ENCODE results near the gene WDR76. TPM values are rescaled to one million over a fixed set of nuclear protein-coding genes. Genes with fewer than 3 reads are reported as not detected.
A peak's percentile ranks its signal among the peaks of the same experiment; 100 is the strongest.

The WDR76 gene
- total RNA-seq, 3 donors from 2014 or later = 4.2 to 4.6 (median 4.5) TPM

- intact Hi-C loops (cut with DNase I; ENCODE audit: low total_unique reads) = no loop called here
- Histone ChIP-seq H3K4me3 (no peak overlapping the region), H3K9me3 (no peaks in the 10 kb centered on the region), H3K36me3 (no peaks in the 10 kb centered on the region), H3K27me3 (no peaks in the 10 kb centered on the region), H3K27ac (no peak overlapping the region), H3K4me1 (no peaks in the 10 kb centered on the region)
- peak in 1 of 2 donors; percentile 25 for DNase-seq (ENCODE audit: low spot score in 2 of 2)
- no peak for TF ChIP-seq POLR2A (IDR thresholded peaks at IDR 0.05)
- TF ChIP-seq, protein P1, sequence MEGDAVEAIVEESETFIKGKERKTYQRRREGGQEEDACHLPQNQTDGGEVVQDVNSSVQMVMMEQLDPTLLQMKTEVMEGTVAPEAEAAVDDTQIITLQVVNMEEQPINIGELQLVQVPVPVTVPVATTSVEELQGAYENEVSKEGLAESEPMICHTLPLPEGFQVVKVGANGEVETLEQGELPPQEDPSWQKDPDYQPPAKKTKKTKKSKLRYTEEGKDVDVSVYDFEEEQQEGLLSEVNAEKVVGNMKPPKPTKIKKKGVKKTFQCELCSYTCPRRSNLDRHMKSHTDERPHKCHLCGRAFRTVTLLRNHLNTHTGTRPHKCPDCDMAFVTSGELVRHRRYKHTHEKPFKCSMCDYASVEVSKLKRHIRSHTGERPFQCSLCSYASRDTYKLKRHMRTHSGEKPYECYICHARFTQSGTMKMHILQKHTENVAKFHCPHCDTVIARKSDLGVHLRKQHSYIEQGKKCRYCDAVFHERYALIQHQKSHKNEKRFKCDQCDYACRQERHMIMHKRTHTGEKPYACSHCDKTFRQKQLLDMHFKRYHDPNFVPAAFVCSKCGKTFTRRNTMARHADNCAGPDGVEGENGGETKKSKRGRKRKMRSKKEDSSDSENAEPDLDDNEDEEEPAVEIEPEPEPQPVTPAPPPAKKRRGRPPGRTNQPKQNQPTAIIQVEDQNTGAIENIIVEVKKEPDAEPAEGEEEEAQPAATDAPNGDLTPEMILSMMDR (IDR thresholded peaks at IDR 0.05) = no peak
- no peak for TF ChIP-seq POLR2AphosphoS5 (IDR thresholded peaks at IDR 0.05)
Observed at GRCh38 chr15:43911235-43911781, 84.5 kb downstream of the WDR76 start.

DNA sequence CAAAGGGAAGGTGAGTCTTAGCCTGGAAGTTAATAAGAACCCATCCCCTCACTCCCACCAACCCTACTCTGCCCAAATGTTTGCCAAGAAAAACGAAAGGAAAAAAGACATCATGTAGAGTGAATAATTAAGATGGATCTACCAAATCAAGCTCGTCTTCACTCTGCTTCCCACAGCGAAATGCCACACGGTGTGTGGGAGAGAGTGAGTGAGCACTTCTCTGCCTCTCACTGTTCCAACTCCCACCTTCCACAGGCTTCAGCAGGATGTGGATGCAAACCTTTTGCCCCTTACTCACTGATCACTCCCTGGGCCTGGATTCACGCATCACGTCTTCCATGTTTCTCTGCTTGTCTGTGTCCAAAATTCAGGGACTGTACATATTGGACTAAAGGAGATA, 85.4 kb downstream of the WDR76 start:
- no peak for TF ChIP-seq POLR2A (IDR thresholded peaks at IDR 0.05)
- TF ChIP-seq POLR2AphosphoS5 (IDR thresholded peaks at IDR 0.05) = no peak
- TF ChIP-seq, protein P1 (IDR thresholded peaks at IDR 0.05) = no peak
- no peaks in the 10 kb centered on the region for H3K9me3 ChIP-seq
- no peaks in the 10 kb centered on the region for H3K36me3 ChIP-seq
- no peaks in the 10 kb centered on the region for H3K27me3 ChIP-seq
- intact Hi-C loops (cut with DNase I; ENCODE audit: low total_unique reads) = no loop called here
- H3K27ac ChIP-seq = no peak overlapping the region
- H3K4me3 ChIP-seq = no peak overlapping the region
- H3K4me1 ChIP-seq = no peaks in the 10 kb centered on the region
- no peak for DNase-seq (ENCODE audit: low spot score in 2 of 2)

DNA sequence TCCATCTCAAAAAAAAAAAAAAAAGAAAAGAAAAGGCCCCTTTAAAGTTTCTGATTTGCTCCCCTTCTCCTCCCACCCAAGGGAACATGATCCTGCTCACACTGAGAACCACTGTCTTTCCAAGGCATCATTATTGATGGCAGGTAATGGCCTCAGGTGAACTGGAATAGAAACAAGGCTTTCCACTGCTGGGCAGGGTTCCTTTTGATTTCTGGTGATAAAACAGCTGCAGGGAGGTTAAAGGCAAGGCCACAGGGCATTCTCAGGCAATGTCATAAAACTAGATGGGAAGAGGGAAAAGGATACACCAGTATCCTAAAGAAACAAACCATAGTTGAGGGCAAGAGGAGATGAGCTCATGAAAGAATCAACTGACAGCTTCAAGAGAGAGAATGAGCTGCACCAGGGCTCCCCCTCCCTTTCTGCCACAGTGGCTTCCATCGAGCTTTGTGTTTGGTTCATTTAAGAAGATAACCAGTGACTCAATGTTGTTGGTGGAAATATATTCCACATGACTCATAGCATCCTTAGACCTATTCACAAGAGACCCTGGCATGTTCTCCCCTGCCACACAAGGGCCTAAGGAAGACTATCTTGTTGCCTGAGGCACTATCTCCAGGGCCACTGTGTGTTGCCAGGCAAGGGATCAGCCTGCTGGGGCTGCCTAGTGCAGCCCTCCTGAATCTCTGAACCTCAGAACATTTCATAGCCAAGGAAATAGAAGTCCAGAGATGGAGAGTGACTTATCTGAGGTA, 86.4 kb downstream of the WDR76 start:
- Histone ChIP-seq H3K9me3 (no peaks in the 10 kb centered on the region), H3K27me3 (no peaks in the 10 kb centered on the region), H3K4me1 (no peaks in the 10 kb centered on the region), H3K27ac (peak overlapping the region in 1 of 2 donors; percentile 63), H3K36me3 (no peaks in the 10 kb centered on the region), H3K4me3 (no peak overlapping the region)
- no peak for DNase-seq (ENCODE audit: low spot score in 2 of 2)
- intact Hi-C loops (cut with DNase I; ENCODE audit: low total_unique reads) = no loop called here
- TF ChIP-seq POLR2AphosphoS5 (IDR thresholded peaks at IDR 0.05) (no peak), POLR2A (IDR thresholded peaks at IDR 0.05) (no peak)

GRCh38 chr15:43913941-43914340, 87.1 kb downstream of the WDR76 start:
- no peak for TF ChIP-seq POLR2AphosphoS5 (IDR thresholded peaks at IDR 0.05)
- TF ChIP-seq, protein P1 (IDR thresholded peaks at IDR 0.05) = no peak
- no peak for TF ChIP-seq POLR2A (IDR thresholded peaks at IDR 0.05)
- Histone ChIP-seq H3K36me3 (no peaks in the 10 kb centered on the region), H3K27ac (peak overlapping the region in 1 of 2 donors; percentile 63), H3K4me3 (no peak overlapping the region), H3K27me3 (no peaks in the 10 kb centered on the region), H3K9me3 (no peaks in the 10 kb centered on the region), H3K4me1 (no peaks in the 10 kb centered on the region)
- DNase-seq (ENCODE audit: low spot score in 2 of 2) = no peak
- intact Hi-C loops (cut with DNase I; ENCODE audit: low total_unique reads) = no loop called here

- no peak for DNase-seq (ENCODE audit: low spot score in 2 of 2)
- intact Hi-C loops (cut with DNase I; ENCODE audit: low total_unique reads) = no loop called here
- TF ChIP-seq, protein P1 (IDR thresholded peaks at IDR 0.05) = no peak
- no peak for TF ChIP-seq POLR2A (IDR thresholded peaks at IDR 0.05)
- TF ChIP-seq POLR2AphosphoS5 (IDR thresholded peaks at IDR 0.05) = no peak
- no peaks in the 10 kb centered on the region for H3K4me1 ChIP-seq
- H3K27me3 ChIP-seq = no peaks in the 10 kb centered on the region
- H3K27ac ChIP-seq = peak overlapping the region in 1 of 2 donors; percentile 39
- no peak overlapping the region for H3K4me3 ChIP-seq
- H3K9me3 ChIP-seq = no peaks in the 10 kb centered on the region
- no peaks in the 10 kb centered on the region for H3K36me3 ChIP-seq
Observed at GRCh38 chr15:43915631-43916325, 89.0 kb downstream of the WDR76 start.
